SK-N-SH (cell line): ENCODE results near the gene IGSF5. TPM values are rescaled to one million over a fixed set of nuclear protein-coding genes. Genes with fewer than 3 reads are reported as not detected.

Experiments used
- CTCF ChIA-PET: fragments of 300-600, 350-600 bp; formaldehyde crosslinking; extraction: SDS; loops from one replicate; lab custom pipeline; 2021; lab: Yijun Ruan, JAX
- POLR2A ChIA-PET: fragments of 350-600 bp; sonication (Branson Sonifier 250); formaldehyde crosslinking; extraction: SDS; loops from one replicate; lab custom pipeline; 2020; ENCODE audit warnings: antibody characterized with exemption, inconsistent platforms; lab: Yijun Ruan, JAX
- DNase-seq: peaks from one replicate; pipeline ENCODE4 v3.0.0; 2012
- H2AFZ ChIP-seq: fragments of 200-600 bp; sonication (generic); 2 replicates; pipeline ENCODE4 v1.8.1; 2016; ENCODE audit warnings: antibody characterized with exemption, mild to moderate bottlenecking, low read depth
- H3F3A ChIP-seq: fragments of 200-600 bp; sonication (generic); replicated peaks from 2 replicates; pipeline ENCODE3; 2016; ENCODE audit warnings: antibody characterized with exemption, mild to moderate bottlenecking; ENCODE audit not compliant: insufficient read depth
- H3K27ac ChIP-seq, 2 experiments: fragments of 200-500 bp in 1 of 2; fragments of 200-600 bp in 1 of 2; sonication (Bioruptor generic) in 1 of 2; sonication (generic), shearing (Covaris generic) in 1 of 2; 2 replicates each; pipeline versions ENCODE4 v1.5.1 to v1.6.1; 2014 to 2016; ENCODE audit warnings: low read depth in 2 of 2, inconsistent platforms in 1 of 2, low read length in 1 of 2, mild to moderate bottlenecking in 1 of 2, mixed read lengths in 1 of 2
- H3K27me3 ChIP-seq: fragments of 200-600 bp; sonication (generic), shearing (Covaris generic); 2 replicates; pipeline ENCODE4 v1.6.1; 2016; ENCODE audit warnings: mixed run types; ENCODE audit not compliant: insufficient read depth
- H3K36me3 ChIP-seq, 2 experiments: fragments of 200-500 bp in 1 of 2; fragments of 200-600 bp in 1 of 2; sonication (Bioruptor generic) in 1 of 2; sonication (generic) in 1 of 2; replicated peaks in 1 of 2; 2 replicates each; pipeline versions ENCODE3 to v1.5.1; 2014 to 2016; ENCODE audit warnings: low read length in 1 of 2, mild to moderate bottlenecking in 1 of 2; ENCODE audit not compliant: insufficient read depth in 2 of 2, control insufficient read depth in 1 of 2
- H3K4me1 ChIP-seq, 2 experiments: fragments of 200-500 bp in 1 of 2; fragments of 200-600 bp in 1 of 2; sonication (Bioruptor generic) in 1 of 2; sonication (generic), shearing (Covaris generic) in 1 of 2; 2 replicates each; pipeline versions ENCODE4 v1.5.1 to v1.6.1; 2014 to 2016; ENCODE audit warnings: low read depth in 1 of 2, low read length in 1 of 2, mixed run types in 1 of 2; ENCODE audit not compliant: insufficient read depth in 2 of 2, control insufficient read depth in 1 of 2
- H3K4me2 ChIP-seq: fragments of 200-600 bp; sonication (generic), shearing (Covaris generic); 2 replicates; pipeline ENCODE4 v1.6.1; 2017; ENCODE audit warnings: mixed run types
- H3K4me3 ChIP-seq, 2 experiments: fragments of 200-500 bp in 1 of 2; fragments of 200-600 bp in 1 of 2; sonication (Bioruptor generic) in 1 of 2; sonication (generic), shearing (Covaris generic) in 1 of 2; 2 replicates each; pipeline versions ENCODE4 v1.5.1 to v1.8.1; 2014 to 2016; ENCODE audit warnings: low read depth in 2 of 2, inconsistent platforms in 1 of 2, low read length in 1 of 2, mild to moderate bottlenecking in 1 of 2, mixed read lengths in 1 of 2, moderate library complexity in 1 of 2
- H3K79me2 ChIP-seq: fragments of 200-600 bp; sonication (generic); 2 replicates; pipeline ENCODE4 v1.8.1; 2017; ENCODE audit warnings: mild to moderate bottlenecking; ENCODE audit not compliant: insufficient read depth
- H3K9ac ChIP-seq: fragments of 200-600 bp; sonication (generic); 2 replicates; pipeline ENCODE4 v1.6.1; 2017; ENCODE audit warnings: mixed run types
- H3K9me2 ChIP-seq: fragments of 200-600 bp; sonication (generic); 2 replicates; pipeline ENCODE4 v1.6.1; 2017; ENCODE audit warnings: mixed run types
- H3K9me3 ChIP-seq: fragments of 200-600 bp; sonication (generic); 2 replicates; pipeline ENCODE4 v1.6.1; 2017; ENCODE audit warnings: mixed run types, mild to moderate bottlenecking, moderate library complexity
- H4K20me1 ChIP-seq: fragments of 200-600 bp; sonication (generic); 2 replicates; pipeline ENCODE4 v1.6.1; 2017; ENCODE audit warnings: mild to moderate bottlenecking, mixed run types; ENCODE audit not compliant: insufficient read depth
- CHD2 ChIP-seq: fragments of 150-350 bp; IDR thresholded peaks from 2 replicates; pipeline ENCODE4 v1.6.1; 2018; ENCODE audit warnings: low read length; ENCODE audit not compliant: partially characterized antibody
- FOXJ3 ChIP-seq: sonication (generic); formaldehyde crosslinking; IDR thresholded peaks from 2 replicates; pipeline ENCODE4 v1.5.1; 2020; ENCODE audit warnings: mild to moderate bottlenecking, missing genetic modification reagents
- GABPA ChIP-seq: IDR thresholded peaks from 2 replicates; pipeline ENCODE4 v1.4.0; 2012; ENCODE audit warnings: low read depth, mild to moderate bottlenecking
- JUND ChIP-seq: IDR thresholded peaks from 2 replicates; pipeline ENCODE4 v1.4.0; 2012
- REST ChIP-seq: IDR thresholded peaks from 2 replicates; pipeline ENCODE4 v1.6.1; 2012; ENCODE audit warnings: mild to moderate bottlenecking, low read depth, low read length, moderate library complexity
- RFX5 ChIP-seq: IDR thresholded peaks from 2 replicates; pipeline ENCODE4 v1.6.1; 2012; ENCODE audit warnings: mild to moderate bottlenecking, improper control_type of control experiment, low read length
- TEAD4 ChIP-seq: IDR thresholded peaks from 2 replicates; pipeline ENCODE4 v1.4.0; 2012; ENCODE audit warnings: mild to moderate bottlenecking, borderline replicate concordance; ENCODE audit not compliant: insufficient read depth
- YY1 ChIP-seq: IDR thresholded peaks from 2 replicates; pipeline ENCODE4 v1.4.0; 2012; ENCODE audit warnings: low read depth, mild to moderate bottlenecking
- ZBTB33 ChIP-seq: IDR thresholded peaks from 2 replicates; pipeline ENCODE4 v1.4.0; 2012; ENCODE audit warnings: low read depth, borderline replicate concordance
- WGBS: methylation state at CpG from one replicate; pipeline ENCODE4 v1.1.6; 2017; ENCODE audit warnings: low lambda C conversion rate; 5-methylcytosine and 5-hydroxymethylcytosine counted together
- polyA plus RNA-seq, 3 experiments: library from polyadenylated mRNA; depleted of rRNA; stranded (reverse); fragments of >200 nt; gene quantifications; 2 replicates each; pipeline ENCODE4 v1.2.3, GENCODE V29; 2012

Gene IGSF5
- polyA plus RNA-seq, 1 of the 3 experiments (the other 2 are of a cell fraction): 0.08 TPM

GRCh38 chr21:39800311-39800710 lies 55.3 kb downstream of the IGSF5 start (continued):
- TF ChIP-seq ZBTB33 (no peak), JUND (no peak), GABPA (no peak), YY1 (no peak), TEAD4 (no peak), CHD2 (no peak)
- TF ChIP-seq, all 33 proteins: peak for 0

DNA sequence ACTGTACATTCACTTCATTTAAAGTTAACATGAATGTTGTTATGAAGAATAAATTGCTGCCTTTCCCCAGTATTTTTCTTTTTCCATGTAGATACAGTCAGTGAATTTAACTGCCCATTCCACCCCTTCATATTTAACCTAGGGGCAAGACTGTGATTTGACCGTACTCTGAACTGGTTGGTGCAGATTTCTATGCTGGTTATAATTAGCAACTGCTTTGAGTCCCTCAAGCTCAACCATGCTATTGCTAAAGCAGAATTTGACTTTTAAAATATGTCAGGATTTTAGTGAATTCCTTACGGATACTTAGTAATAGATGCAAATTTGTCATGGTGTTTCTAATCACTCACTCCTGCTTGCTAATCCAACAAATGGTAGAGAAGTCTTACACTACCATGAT lies 57.2 kb downstream of the IGSF5 start:
- H3K36me3 ChIP-seq: no peaks in the 10 kb centered on the region
- 35% methylated on average over 2 of the region's 2 CpGs for WGBS
- no peaks in the 10 kb centered on the region for H3K9me2 ChIP-seq
- TF ChIP-seq REST: no peak
- no peak for TF ChIP-seq TEAD4
- no peak for TF ChIP-seq RFX5
- no peak for TF ChIP-seq FOXJ3 (CRISPR knock-in tag)
- TF ChIP-seq JUND: no peak
- TF ChIP-seq GABPA: no peak
- TF ChIP-seq CHD2: no peak
- no peak for TF ChIP-seq ZBTB33
- TF ChIP-seq, all 33 proteins: peak for 0
- no peak overlapping the region for H2AFZ ChIP-seq
- no peak overlapping the region for H3K4me3 ChIP-seq
- DNase-seq: no peak
- no peaks in the 10 kb centered on the region for H3K27me3 ChIP-seq
- no peaks in the 10 kb centered on the region for H4K20me1 ChIP-seq
- no peak overlapping the region for H3K27ac ChIP-seq
- H3K4me1 ChIP-seq: no peaks in the 10 kb centered on the region
- no peak overlapping the region for H3K9ac ChIP-seq
- H3K79me2 ChIP-seq: no peaks in the 10 kb centered on the region
- H3K9me3 ChIP-seq: no peaks in the 10 kb centered on the region
- no peak overlapping the region for H3K4me2 ChIP-seq
- ChIA-PET CTCF (interaction anchor here (1.0 kb wide), 1 partner anchor 319 kb away, joined by 3 read pairs; no protein-coding TSS in a partner anchor), POLR2A (no interaction called here)
- no peaks in the 10 kb centered on the region for H3F3A ChIP-seq
